HG03025 (cell line): ENCODE results near the gene WDR7.

Experiments
- ATAC-seq: cut with Tn5 transposase; IDR thresholded peaks from one replicate; pipeline ENCODE4 v1.9.1; 2021; ENCODE audit warnings: mild to moderate bottlenecking, moderate library complexity; ENCODE audit not compliant: unreplicated experiment, low FRiP score

The WDR7 gene

DNA sequence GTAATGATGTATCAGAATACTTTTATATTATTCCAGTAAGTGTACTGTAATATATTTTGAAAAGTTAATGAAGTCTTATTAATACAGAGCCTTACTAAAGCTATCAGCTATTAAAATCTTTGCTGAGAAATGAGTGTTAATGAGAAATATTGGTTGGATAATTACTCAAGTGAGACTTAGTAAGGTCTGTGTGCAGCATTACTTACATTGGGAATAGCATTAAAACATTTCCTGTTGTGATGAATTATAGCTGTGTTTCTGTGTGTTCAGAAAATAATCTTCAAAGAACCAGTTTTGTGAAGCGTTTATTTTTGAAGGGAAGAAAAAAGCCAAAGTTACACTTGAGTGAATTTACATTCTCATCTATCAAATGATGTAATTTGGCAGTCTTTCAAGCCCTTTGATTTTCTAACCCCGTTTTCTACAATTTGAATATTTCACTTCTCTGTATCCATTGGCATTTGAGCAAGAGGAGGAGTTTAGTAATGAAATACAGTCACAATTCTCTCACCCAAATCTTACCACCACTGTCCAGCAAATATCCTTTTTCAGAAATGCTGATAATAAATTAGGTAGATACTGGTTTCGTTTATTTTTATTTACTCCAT, 372.2 kb downstream of the WDR7 start:
- no peak for ATAC-seq

DNA sequence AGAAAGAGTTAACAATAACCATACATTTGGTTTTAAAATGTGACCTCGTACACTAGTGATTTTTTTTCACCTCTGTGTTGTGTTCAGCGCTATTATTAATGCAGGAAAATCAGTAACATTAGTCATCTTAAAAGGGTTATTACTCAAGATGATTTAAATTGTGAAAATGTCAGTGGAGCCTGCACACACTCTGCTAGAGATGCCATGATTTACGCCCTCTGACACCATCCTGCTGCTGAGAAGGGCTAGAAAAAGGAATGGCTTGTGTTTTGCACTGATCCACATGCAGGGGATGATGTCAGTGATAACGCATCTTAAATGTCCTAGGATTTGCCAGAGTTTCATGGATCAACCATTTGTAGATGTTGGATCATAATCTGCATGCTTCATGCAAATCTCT, 374.4 kb downstream of the WDR7 start:
- no peak for ATAC-seq

DNA sequence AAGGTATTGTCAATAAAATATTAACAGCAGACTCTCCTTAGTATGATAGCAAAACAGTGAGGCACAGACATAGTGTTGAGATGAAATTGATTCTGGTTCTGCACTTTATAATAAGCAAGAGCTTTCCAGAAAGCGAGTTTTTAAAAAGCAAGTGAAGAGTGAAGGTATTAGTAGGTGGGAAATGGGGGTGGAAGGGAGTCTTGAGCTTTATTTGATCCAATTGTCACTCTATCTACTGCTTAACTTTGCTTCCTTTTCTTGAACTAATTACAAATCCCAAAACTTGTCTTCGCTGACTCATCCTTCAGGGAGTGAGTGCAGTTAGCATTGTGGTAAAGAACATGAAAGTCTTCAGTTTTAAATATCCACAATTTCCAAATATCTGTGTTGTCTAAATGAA, 375.2 kb downstream of the WDR7 start:
- ATAC-seq: no peak

DNA sequence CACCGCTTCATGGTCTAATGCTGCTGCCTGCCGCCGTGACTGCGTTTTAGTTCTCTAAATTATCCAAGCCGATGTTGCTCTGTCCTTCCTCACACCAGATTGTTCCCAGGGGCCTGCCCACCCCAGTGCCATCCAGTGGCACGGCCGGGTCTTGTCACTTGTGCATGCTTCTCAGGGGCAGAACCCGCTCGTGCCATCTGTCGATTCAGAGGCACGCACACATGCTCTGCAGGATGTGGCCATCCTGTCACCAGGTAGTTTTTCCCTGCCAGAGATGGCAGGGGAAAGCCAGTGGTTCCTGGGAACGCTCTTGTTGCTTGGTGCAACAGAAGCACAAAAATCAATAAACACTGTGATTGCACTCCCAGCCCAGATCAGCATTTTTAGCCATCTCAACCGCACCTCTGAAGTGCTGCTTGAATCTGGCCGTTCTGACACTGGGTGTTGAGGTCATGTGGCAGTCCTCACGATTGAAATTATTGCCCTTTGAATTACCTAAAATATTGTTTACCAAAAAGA, 376.1 kb downstream of the WDR7 start:
- ATAC-seq: no peak

DNA sequence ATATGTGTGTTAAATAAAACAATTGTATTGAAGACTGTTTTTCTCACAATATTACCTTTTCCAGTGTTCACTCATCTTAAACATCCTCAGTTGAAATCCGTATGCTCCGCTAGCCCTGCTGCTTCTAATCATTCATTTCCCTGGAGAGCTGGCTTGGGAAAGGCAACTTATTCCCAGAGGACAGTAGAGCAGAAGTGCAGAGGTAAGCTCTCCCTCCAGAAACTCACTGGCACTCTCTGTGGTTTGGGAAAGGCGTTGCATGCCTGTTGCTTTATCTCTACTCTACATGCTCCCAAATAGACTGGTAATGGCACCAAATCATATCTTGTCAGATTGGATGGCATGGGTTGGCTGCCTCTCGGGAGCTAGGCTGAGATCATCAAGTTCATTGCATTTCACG, 378.6 kb downstream of the WDR7 start:
- ATAC-seq: no peak

DNA sequence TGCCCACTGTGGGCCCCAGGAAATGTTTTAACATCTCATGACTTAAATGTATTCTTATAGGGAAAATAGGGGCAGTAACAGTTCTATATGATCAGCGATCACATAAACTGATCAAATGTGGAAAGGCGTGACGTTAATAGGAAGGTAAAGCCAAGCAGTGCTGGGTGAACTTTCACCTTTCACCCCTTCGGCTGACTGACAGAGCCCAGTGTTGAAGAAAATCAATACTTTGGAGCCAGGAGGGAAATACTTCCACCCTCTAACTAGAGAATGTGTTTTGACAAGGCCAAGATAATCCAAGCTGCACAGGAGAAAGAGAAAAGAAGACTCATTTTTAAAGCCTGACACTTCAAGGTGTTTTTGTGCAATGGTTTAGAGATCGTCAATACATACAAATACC, 379.3 kb downstream of the WDR7 start:
- no peak for ATAC-seq

DNA sequence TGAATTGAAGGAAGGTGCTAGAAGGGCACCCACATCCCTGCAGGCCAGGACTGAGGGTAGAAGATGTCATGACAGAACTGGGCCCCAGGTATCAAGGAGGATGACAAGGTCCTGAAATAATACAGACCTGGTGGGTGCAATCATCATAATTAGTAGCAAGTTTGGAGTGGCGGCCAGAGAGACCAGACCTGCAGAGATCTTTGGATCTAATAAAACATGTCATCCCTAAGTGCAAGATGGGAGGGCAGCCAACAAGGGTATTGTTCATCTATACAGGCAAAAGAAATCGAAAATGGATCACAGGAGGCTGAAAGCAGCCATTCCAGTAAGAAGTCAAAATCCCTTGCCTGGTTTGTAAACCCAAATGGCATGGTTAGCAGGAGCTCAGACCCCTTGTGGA, 384.4 kb downstream of the WDR7 start:
- no peak for ATAC-seq

DNA sequence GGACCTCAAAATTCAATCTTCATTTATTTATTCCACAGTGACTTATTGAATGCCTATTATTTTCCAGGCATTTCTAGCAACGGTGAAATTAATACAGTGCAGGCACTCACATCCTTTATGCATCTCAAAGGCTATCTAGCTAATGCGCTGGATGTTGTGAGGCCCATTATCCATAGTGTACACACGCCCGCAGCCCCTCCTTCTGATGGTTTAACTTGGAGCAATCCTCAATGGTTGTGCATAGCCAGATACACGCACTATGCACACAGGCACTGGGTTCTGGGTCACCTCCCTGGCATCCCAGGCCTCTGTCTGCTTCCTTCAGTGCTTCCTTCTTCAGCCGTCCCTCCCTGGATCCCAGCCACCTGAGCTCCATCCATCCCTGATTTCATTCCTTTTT, 387.2 kb downstream of the WDR7 start:
- no peak for ATAC-seq

DNA sequence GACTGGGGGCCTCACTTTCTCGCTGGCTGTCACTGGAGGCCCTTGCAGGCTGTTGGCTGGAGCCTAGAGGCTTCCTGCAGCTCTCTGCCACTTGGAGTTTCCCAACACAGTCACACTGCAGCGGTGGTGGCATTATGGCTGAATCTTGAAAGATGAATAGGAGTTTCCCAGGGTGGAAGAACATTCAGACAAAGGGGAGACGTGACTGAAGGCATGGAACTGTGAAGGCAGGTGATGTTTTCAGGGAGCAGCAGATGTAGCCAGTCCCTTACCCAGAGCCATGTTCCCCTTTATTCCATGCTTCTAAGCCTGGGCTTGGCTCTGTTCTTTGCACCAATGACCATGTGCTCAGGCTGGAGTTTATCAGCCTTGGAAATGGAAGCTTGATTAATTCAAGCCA, 389.0 kb downstream of the WDR7 start:
- ATAC-seq: no peak

DNA sequence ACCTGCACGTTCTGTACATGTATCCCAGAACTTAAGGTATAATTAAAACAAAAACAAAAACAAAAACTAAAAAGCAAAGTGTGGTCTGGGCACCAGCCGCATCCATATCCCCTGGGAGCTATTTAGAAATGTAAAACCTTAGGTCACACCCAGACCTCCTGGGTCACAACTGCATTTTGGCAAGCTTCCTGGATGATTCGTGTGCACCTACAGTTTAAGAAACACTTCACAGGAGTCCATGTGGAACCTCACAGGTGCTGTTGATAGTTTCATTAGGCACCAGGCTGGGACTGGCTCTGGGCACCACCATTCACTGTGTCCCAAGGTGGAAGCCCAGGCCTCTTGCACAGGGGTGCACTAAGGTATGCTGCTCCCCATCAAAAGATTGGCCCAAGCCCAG, 392.1 kb downstream of the WDR7 start:
- no peak for ATAC-seq

DNA sequence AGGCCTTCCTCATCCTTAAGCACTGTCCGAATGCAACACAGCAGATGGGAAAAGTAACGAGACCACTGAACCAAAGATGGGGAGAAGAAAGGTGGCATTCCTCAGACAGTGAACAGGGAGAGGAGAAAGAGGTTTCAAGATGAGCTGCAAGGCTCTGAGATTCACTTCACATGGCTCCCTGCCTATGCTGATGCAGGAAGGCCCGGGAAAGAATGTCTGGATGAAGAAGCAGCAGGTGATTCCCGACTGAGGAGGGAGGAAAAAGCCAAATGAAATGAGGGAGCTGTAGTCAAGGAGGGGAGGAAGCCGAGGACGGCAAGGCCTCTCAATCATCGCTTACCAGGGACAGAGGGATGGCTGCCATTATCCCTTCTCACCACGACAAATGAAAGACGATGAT, 397.2 kb downstream of the WDR7 start:
- no peak for ATAC-seq

DNA sequence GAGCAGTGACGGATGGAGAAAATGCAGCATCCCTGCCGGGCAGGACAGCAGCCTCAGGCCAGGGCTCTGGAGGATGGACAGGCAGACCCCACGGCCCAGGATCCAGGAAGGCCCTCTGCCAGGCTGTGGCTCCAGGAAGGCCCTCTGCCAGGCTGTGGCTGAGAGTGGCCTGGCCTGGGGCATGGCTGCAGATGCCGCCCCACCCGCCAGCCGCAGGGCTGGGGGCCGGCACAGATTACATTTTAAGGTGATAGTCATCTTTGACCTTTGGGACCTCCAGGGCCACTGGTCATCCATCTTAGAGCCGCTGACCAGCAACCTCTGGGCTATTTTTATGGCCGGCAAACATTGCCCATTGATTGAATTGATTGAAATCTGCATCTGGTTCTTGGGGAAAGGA, 397.7 kb downstream of the WDR7 start:
- ATAC-seq: no peak

DNA sequence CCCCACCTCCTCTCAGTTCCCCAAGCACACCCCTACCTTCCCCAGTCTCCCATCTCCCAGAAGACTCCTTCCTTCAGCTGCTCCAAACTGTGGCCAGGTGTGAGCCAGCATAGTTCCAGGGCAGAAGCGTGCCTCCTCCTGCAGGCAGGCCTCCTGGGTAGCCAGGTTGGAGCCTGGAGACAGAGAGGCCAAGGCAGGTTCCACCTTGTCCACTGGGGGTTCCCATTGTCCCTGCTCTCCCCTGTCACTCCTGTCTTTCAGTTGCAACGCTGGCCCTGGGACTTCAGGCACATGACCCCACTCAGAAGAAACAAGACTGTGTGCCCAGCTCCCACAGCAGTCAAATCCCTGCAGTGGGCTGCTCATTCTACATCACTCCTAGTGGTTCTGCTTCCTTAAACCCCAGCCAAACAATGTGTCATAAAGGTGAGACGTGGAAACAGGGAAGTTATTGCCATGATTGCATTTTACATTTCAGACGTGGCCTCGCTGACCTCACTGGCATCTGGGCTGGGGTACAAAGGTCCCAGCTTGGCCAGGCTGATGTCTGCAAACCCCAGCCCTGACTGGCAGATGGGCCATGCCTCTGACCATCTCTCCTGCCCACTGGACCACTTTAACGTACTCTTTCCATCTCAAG, 399.3 kb downstream of the WDR7 start:
- ATAC-seq: no peak

DNA sequence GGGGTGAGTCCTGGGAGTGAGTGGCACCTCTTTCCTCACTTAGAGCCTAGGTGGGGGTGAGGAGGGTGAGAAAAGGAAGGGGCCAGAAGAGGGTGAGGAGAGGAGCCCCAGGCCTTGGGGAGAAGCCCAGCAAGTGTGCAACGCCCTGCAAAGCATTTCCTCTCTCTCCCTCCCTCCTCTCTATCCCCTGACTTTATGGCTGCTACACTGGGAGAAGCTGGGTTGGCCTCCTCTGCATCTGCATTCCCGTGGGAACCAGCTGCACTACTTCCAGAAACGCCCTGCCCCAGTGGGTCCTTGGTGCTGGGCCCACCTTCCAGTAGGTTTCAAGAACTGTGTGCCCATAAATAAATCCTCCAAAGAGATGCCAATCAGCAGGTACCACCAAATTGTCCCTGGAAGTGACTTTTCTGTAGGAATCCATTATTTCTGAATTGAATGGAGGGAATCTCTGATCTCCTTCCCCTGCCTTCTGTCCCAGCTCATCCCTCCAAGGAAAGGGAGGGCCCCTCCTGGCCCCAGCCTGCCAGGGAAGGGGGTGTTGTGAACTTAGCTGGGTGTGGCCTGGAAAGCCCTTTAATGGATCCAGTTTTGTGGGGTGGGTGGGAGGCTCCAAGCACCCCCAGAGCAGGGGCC, 400.0 kb downstream of the WDR7 start:
- ATAC-seq: no peak

DNA sequence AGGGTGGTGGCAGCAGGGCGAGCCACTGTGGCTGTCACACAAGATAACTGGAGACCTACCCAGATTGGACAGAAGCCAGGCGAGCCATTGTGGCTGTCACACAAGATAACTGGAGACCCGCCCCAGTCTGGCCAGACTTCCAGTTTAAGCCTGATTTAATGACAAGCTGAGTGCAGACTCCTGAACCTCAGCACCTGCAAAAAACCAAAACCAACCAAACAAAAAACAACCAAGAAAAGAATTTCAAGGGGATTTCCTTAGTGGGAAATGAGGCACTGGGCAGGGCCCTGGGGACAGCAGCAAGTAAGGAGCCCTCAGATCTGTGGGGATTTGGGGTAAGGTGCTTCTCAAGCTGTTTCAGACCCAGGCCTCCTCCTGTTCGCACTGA, 400.5 kb downstream of the WDR7 start:
- ATAC-seq: no peak

DNA sequence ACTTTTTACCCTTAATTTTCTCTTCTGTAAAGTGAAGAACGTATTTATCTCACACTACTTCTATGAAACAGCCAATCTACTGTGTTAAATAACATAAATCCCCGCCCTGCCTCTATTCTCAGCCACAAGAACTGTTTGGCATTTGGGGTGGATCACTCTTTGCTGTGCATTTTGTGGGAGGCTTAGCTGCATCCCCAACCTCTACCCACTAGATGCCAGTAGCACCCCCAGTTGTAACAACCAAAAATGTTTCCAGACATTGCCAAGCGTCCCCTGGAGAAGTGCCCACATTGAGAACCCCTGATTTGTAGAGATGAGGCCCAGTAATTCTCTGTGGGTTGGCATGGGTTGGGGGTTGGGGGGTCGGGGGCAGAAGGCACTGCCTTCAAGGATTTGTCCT, 401.0 kb downstream of the WDR7 start:
- ATAC-seq: no peak

DNA sequence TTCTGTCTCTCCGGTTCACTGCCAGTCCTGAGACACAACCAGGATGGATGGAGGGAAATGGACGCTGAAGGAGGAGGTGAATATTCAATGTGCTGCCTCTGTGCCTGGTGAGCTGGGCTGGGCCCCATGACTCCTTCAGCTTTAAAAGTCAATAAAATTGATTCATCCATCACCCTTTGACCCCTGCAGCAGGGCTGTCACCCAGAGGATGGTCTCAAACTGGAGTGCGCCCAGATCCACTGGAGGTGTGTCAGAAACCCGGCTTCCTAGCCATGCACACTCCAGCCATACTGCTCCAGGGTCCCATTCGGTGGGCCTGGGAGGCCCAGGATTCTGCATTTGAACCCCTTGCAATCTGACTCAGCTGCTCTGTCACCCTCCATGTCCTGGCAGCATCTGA, 401.6 kb downstream of the WDR7 start:
- no peak for ATAC-seq

DNA sequence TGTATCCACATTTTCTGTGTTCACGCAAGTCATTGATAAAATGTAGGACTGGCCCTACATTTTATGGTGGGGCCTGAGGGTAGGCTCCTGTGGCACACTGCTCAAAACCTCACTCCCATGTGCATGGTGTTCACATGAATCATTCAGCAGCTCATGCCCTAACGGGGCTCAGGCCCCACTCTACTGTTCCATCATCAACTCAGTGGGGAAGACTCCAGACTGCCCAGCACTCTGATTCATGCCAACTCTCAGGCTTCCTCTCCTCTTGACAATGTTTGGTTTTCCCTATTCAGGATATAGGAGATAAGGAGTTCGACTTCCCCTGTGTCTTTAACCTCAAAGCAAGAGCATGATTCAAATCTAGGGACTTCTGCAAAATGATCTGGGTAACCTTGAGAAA, 403.7 kb downstream of the WDR7 start:
- no peak for ATAC-seq

DNA sequence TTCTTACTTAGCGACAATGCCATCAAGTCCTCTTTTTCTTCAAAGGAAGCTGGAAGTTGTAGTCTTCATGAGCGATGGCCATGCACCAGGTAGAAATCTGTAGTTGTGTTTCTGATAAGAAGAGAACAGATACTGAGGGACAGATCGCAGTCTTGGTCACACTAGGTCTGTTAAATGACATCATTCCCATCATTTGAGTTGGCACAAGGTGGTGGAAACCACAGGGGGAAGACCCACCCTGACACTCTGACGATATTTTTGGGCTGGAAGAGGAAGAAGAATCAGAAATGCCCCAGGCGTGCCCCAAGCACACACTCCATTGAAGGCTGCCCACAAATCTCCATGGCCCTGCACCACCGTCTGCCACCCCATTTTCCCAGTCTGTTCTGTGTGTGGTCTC, 406.7 kb downstream of the WDR7 start:
- ATAC-seq: peak; percentile 54

DNA sequence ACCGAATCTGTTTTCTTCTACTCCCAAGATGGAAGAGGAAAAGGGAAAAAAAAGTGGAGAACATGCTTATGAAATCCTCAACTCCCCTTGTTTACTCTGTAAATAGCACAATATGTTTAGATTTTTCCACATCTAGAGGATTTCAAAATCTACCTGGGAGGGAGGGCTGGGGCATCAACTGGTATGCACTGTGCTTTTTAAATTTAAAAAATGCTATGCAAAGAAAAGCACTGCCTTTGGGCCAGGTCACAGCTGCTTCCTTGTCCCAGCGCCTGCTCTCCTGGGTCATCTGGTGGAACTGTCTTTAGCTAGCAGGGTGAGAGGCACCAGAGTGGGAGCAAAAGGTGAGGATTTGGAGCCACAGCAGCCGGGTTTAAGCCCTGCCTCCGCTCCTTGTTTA, 407.6 kb downstream of the WDR7 start:
- ATAC-seq: no peak

DNA sequence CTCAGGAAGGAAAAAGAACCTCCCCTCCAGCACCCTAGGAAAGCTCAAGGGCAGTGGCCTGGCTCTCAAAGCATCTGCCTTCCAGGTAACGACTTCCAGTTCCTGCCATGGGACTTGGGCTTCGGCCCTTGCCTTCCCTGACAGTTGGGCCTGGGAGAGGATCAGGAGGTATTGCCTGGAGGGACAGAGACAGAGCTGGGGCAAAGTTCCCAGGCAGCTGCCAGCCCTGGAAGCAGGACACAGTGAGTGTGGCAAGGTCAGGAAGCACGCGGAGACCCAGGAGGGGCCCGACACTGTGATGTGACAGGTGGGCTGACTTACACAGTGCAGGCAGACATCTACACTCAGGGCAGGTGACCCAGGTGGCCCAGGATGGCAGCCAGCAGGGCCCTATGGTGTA, 408.2 kb downstream of the WDR7 start:
- no peak for ATAC-seq

DNA sequence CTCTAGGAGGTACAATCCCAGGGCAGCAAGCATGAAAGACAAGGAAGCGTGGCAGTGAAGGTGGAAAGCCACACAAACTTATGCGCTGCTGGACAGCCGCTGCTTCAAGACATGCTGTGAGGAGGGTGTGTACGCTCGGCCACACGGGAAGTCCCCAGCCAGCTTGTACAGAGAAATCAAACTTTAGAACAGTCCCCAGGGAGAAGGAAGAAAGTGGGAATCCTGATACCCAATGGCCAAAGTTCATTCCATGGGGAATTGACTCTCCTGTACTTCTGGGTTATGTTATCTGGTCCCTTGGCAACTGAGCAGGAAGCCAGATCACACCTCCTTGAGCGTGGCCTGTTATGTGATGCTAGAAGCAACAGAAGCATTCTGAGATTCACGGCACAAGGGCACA, 409.7 kb downstream of the WDR7 start:
- ATAC-seq: no peak
